WTC11 (cell line): ENCODE measurements around the gene WDFY4. TPM values are rescaled to one million over a fixed set of nuclear protein-coding genes. Genes with fewer than 3 reads are reported as not detected.

Experiments
- ATAC-seq: fragments of 200-7000 bp; cut with Tn5 transposase; 2 replicates; pipeline ENCODE4 v1.10.0; 2021; ENCODE audit warnings: mild to moderate bottlenecking, moderate library complexity
- CTCF ChIA-PET: fragments of 300-600 bp; sonication (Branson Sonifier 250); formaldehyde crosslinking; loops from one replicate; lab custom pipeline; 2021; ENCODE audit warnings: antibody characterized with exemption; lab: Charles Lee
- POLR2A ChIA-PET: fragments of 350-600 bp; sonication (Branson Sonifier 250); formaldehyde crosslinking; loops from one replicate; lab custom pipeline; 2021; ENCODE audit warnings: antibody characterized with exemption; lab: Charles Lee
- DNase-seq: peaks from one replicate; pipeline ENCODE4 v3.0.0; 2021; ENCODE audit warnings: low spot score
- H3K27ac Mint-ChIP-seq: 2 replicates; pipeline ENCODE4 v1.8.0; 2021; ENCODE audit warnings: mixed read lengths
- H3K27me3 Mint-ChIP-seq: 2 replicates; pipeline ENCODE4 v1.8.0; 2021; ENCODE audit warnings: low read depth, mild to moderate bottlenecking, moderate library complexity, mixed read lengths
- H3K36me3 Mint-ChIP-seq: 2 replicates; pipeline ENCODE4 v1.8.0; 2021; ENCODE audit warnings: mixed read lengths
- H3K4me1 Mint-ChIP-seq: 2 replicates; pipeline ENCODE4 v1.8.0; 2022; ENCODE audit warnings: mixed read lengths
- H3K4me3 Mint-ChIP-seq: 2 replicates; pipeline ENCODE4 v1.8.0; 2021; ENCODE audit warnings: mild to moderate bottlenecking, moderate library complexity, mixed read lengths
- H3K9me3 Mint-ChIP-seq: 2 replicates; pipeline ENCODE4 v1.8.0; 2021; ENCODE audit warnings: mixed read lengths
- ELF4 ChIP-seq: sonication (generic); formaldehyde crosslinking; IDR thresholded peaks from 2 replicates; pipeline ENCODE4 v1.8.1; 2022; ENCODE audit warnings: low read depth, mild to moderate bottlenecking, moderate library complexity, missing genetic modification reagents
- EMX1 ChIP-seq: fragments of 250-450 bp; sonication (Bioruptor Pico); IDR thresholded peaks from 2 replicates; pipeline ENCODE4 v1.8.0; 2021; ENCODE audit warnings: mild to moderate bottlenecking
- HMGA2 ChIP-seq: fragments of 250-450 bp; sonication (Bioruptor Pico); IDR thresholded peaks from 2 replicates; pipeline ENCODE4 v1.4.0; 2021; ENCODE audit warnings: mild to moderate bottlenecking, moderate library complexity
- JAZF1 ChIP-seq: fragments of 250-450 bp; sonication (Bioruptor Pico); IDR thresholded peaks from 2 replicates; pipeline ENCODE4 v1.9.0; 2021; ENCODE audit warnings: moderate library complexity, mild to moderate bottlenecking, inconsistent platforms
- MYBL2 ChIP-seq: sonication (generic); formaldehyde crosslinking; IDR thresholded peaks from 2 replicates; pipeline ENCODE4 v1.8.1; 2023; ENCODE audit warnings: mild to moderate bottlenecking, moderate library complexity, missing genetic modification reagents
- NFATC4 ChIP-seq: fragments of 250-450 bp; sonication (Bioruptor Pico); IDR thresholded peaks from 2 replicates; pipeline ENCODE4 v1.9.0; 2021; ENCODE audit warnings: mild to moderate bottlenecking
- NFE2L1 ChIP-seq: sonication (generic); formaldehyde crosslinking; IDR thresholded peaks from 2 replicates; pipeline ENCODE4 v1.8.1; 2023; ENCODE audit warnings: missing genetic modification reagents
- OVOL2 ChIP-seq: fragments of 250-450 bp; sonication (Bioruptor Pico); IDR thresholded peaks from 2 replicates; pipeline ENCODE4 v1.9.0; 2021; ENCODE audit warnings: mild to moderate bottlenecking, borderline replicate concordance
- TCF7 ChIP-seq: sonication (generic); formaldehyde crosslinking; IDR thresholded peaks from 2 replicates; pipeline ENCODE4 v1.8.0; 2022; ENCODE audit warnings: mild to moderate bottlenecking, low read depth, missing genetic modification reagents, moderate library complexity
- TEAD4 ChIP-seq: sonication (generic); formaldehyde crosslinking; IDR thresholded peaks from 2 replicates; pipeline ENCODE4 v1.8.0; 2022; ENCODE audit warnings: mild to moderate bottlenecking, missing genetic modification reagents
- ZBTB21 ChIP-seq: sonication (generic); formaldehyde crosslinking; IDR thresholded peaks from 2 replicates; pipeline ENCODE4 v1.8.1; 2023; ENCODE audit warnings: mild to moderate bottlenecking, missing genetic modification reagents, borderline replicate concordance
- ZNF317 ChIP-seq: sonication (generic); formaldehyde crosslinking; IDR thresholded peaks from 2 replicates; pipeline ENCODE4 v1.8.1; 2023; ENCODE audit warnings: low read depth, mild to moderate bottlenecking, moderate library complexity, missing genetic modification reagents, borderline replicate concordance
- ZNF396 ChIP-seq: fragments of 250-450 bp; sonication (Bioruptor Pico); IDR thresholded peaks from 2 replicates; pipeline ENCODE4 v1.8.0; 2021; ENCODE audit warnings: mild to moderate bottlenecking, moderate library complexity, borderline replicate concordance
- ZNF416 ChIP-seq: fragments of 250-450 bp; sonication (Bioruptor Pico); IDR thresholded peaks from 2 replicates; pipeline ENCODE4 v1.9.0; 2021; ENCODE audit warnings: mild to moderate bottlenecking, inconsistent platforms
- ZNF671 ChIP-seq: fragments of 250-450 bp; sonication (Bioruptor Pico); IDR thresholded peaks from 2 replicates; pipeline ENCODE4 v1.8.0; 2021; ENCODE audit warnings: mild to moderate bottlenecking
- total RNA-seq: library from RNA; stranded (reverse); gene quantifications from 3 replicates; pipeline ENCODE4 v1.2.3, GENCODE V29; 2021
- TF ChIP-seq, protein P1 (sequence below): sonication (generic); formaldehyde crosslinking; IDR thresholded peaks from 2 replicates; pipeline ENCODE4 v1.8.1; 2023; ENCODE audit warnings: mild to moderate bottlenecking, moderate library complexity, missing genetic modification reagents
- TF ChIP-seq, protein P2 (sequence below): fragments of 250-450 bp; sonication (Bioruptor Pico); IDR thresholded peaks from 2 replicates; pipeline ENCODE4 v1.9.0; 2021; ENCODE audit warnings: mild to moderate bottlenecking
- TF ChIP-seq, protein P3 (sequence below): sonication (generic); formaldehyde crosslinking; IDR thresholded peaks from 2 replicates; pipeline ENCODE4 v1.8.0; 2022; ENCODE audit warnings: mild to moderate bottlenecking, missing genetic modification reagents
- TF ChIP-seq, protein P4 (sequence below): fragments of 250-450 bp; sonication (Bioruptor Pico); conservative IDR thresholded peaks from 2 replicates; pipeline ENCODE4 v1.9.0; 2021; ENCODE audit warnings: mild to moderate bottlenecking
- TF ChIP-seq, protein P5 (sequence below): sonication (generic); formaldehyde crosslinking; IDR thresholded peaks from 2 replicates; pipeline ENCODE4 v1.8.1; 2023; ENCODE audit warnings: mild to moderate bottlenecking, missing genetic modification reagents, moderate library complexity
- TF ChIP-seq, protein P6 (sequence below): sonication (generic); formaldehyde crosslinking; IDR thresholded peaks from 2 replicates; pipeline ENCODE4 v1.8.1; 2023; ENCODE audit warnings: mild to moderate bottlenecking, missing genetic modification reagents

Gene WDFY4
- total RNA-seq, 1 experiment from 2014 or later, result 0.13 TPM

DNA sequence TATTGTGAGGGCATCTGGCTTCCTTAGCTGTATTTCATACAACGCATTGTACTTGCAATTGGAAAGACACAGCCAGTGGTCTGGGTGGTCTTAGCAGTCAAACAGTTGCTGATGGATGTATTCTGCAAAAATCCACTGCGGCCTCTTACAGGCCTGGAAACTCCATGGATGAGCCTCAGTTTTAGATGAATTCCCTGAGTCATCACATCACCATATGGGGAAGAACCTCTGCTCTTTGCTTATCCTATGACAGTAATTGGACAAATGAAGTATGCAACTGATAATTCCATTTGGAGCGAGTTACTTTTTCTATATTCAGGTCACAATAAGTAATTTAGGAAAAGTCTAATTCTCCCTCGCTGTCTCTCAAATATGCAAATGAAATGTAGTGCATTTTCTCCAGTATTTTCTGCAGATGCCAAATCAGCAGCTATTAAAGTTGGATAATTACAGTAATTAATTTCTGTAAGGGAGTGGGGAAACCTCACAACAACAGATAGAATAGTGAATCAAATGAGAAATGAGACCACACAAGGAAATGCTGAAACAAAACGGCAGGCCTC is 78.8 kb downstream of the WDFY4 start:
- no peak for DNase-seq
- Mint-ChIP-seq H3K27ac (no peak overlapping the region), H3K36me3 (no peaks in the 10 kb centered on the region), H3K27me3 (peaks cover 3% of the 10 kb centered on the region), H3K4me1 (no peaks in the 10 kb centered on the region; the same call in 1 of the 2 replicates), H3K4me3 (no peak overlapping the region), H3K9me3 (no peaks in the 10 kb centered on the region)
- POLR2A ChIA-PET, result no interaction called here
- TF ChIP-seq, protein P1, sequence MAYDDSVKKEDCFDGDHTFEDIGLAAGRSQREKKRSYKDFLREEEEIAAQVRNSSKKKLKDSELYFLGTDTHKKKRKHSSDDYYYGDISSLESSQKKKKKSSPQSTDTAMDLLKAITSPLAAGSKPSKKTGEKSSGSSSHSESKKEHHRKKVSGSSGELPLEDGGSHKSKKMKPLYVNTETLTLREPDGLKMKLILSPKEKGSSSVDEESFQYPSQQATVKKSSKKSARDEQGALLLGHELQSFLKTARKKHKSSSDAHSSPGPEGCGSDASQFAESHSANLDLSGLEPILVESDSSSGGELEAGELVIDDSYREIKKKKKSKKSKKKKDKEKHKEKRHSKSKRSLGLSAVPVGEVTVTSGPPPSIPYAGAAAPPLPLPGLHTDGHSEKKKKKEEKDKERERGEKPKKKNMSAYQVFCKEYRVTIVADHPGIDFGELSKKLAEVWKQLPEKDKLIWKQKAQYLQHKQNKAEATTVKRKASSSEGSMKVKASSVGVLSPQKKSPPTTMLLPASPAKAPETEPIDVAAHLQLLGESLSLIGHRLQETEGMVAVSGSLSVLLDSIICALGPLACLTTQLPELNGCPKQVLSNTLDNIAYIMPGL (CRISPR knock-in tag), result no peak
- TF ChIP-seq, protein P2, sequence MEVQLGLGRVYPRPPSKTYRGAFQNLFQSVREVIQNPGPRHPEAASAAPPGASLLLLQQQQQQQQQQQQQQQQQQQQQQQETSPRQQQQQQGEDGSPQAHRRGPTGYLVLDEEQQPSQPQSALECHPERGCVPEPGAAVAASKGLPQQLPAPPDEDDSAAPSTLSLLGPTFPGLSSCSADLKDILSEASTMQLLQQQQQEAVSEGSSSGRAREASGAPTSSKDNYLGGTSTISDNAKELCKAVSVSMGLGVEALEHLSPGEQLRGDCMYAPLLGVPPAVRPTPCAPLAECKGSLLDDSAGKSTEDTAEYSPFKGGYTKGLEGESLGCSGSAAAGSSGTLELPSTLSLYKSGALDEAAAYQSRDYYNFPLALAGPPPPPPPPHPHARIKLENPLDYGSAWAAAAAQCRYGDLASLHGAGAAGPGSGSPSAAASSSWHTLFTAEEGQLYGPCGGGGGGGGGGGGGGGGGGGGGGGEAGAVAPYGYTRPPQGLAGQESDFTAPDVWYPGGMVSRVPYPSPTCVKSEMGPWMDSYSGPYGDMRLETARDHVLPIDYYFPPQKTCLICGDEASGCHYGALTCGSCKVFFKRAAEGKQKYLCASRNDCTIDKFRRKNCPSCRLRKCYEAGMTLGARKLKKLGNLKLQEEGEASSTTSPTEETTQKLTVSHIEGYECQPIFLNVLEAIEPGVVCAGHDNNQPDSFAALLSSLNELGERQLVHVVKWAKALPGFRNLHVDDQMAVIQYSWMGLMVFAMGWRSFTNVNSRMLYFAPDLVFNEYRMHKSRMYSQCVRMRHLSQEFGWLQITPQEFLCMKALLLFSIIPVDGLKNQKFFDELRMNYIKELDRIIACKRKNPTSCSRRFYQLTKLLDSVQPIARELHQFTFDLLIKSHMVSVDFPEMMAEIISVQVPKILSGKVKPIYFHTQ (CRISPR knock-in tag), result no peak
- no peak for TF ChIP-seq HMGA2 (CRISPR knock-in tag)
- TF ChIP-seq ELF4 (CRISPR knock-in tag), result no peak
- no peak for TF ChIP-seq TCF7 (CRISPR knock-in tag)
- no peak for TF ChIP-seq JAZF1 (CRISPR knock-in tag)
- TF ChIP-seq ZNF317 (CRISPR knock-in tag), result no peak
- TF ChIP-seq OVOL2 (CRISPR knock-in tag), result no peak
- TF ChIP-seq ZNF396 (CRISPR knock-in tag), result no peak
- ATAC-seq, result no peak
- CTCF ChIA-PET, result interaction anchor here (0.7 to 2.0 kb wide), 2 partner anchors 17 to 18 kb away, joined by 3 to 4 read pairs; no protein-coding TSS in a partner anchor

DNA sequence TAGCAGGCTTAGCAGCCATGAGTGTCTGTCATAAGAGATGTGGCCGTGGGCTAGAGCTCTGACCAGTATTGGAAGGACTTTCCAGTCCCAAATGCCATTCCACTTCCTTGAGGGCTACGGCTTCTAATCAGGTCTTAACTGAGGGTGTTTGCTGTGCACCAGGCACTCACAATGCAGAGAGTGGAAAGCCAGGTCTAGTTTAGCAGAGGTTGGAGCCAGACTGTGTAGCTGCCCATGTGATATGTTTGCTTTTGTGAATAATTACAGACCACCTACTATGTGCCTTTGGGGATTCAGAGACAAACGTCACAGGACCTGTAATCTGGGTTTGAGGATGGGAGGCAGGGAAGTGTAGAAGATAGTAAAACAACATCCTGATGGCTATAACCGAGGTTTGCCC is 79.8 kb downstream of the WDFY4 start:
- Mint-ChIP-seq H3K4me3 (no peak overlapping the region), H3K4me1 (peaks cover 7% of the 10 kb centered on the region), H3K9me3 (no peaks in the 10 kb centered on the region), H3K27me3 (peaks cover 3% of the 10 kb centered on the region), H3K36me3 (no peaks in the 10 kb centered on the region), H3K27ac (no peak overlapping the region)
- POLR2A ChIA-PET, result no interaction called here
- DNase-seq (no peak), ATAC-seq (no peak)
- TF ChIP-seq ZBTB21 (no peak), NFATC4 (no peak), MYBL2 (CRISPR knock-in tag) (no peak), EMX1 (CRISPR knock-in tag) (no peak), NFE2L1 (CRISPR knock-in tag) (no peak), ZNF416 (CRISPR knock-in tag) (no peak), ZNF671 (CRISPR knock-in tag) (no peak), TEAD4 (CRISPR knock-in tag) (no peak)
- TF ChIP-seq, protein P3, sequence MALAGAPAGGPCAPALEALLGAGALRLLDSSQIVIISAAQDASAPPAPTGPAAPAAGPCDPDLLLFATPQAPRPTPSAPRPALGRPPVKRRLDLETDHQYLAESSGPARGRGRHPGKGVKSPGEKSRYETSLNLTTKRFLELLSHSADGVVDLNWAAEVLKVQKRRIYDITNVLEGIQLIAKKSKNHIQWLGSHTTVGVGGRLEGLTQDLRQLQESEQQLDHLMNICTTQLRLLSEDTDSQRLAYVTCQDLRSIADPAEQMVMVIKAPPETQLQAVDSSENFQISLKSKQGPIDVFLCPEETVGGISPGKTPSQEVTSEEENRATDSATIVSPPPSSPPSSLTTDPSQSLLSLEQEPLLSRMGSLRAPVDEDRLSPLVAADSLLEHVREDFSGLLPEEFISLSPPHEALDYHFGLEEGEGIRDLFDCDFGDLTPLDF, result no peak
- TF ChIP-seq, protein P4, sequence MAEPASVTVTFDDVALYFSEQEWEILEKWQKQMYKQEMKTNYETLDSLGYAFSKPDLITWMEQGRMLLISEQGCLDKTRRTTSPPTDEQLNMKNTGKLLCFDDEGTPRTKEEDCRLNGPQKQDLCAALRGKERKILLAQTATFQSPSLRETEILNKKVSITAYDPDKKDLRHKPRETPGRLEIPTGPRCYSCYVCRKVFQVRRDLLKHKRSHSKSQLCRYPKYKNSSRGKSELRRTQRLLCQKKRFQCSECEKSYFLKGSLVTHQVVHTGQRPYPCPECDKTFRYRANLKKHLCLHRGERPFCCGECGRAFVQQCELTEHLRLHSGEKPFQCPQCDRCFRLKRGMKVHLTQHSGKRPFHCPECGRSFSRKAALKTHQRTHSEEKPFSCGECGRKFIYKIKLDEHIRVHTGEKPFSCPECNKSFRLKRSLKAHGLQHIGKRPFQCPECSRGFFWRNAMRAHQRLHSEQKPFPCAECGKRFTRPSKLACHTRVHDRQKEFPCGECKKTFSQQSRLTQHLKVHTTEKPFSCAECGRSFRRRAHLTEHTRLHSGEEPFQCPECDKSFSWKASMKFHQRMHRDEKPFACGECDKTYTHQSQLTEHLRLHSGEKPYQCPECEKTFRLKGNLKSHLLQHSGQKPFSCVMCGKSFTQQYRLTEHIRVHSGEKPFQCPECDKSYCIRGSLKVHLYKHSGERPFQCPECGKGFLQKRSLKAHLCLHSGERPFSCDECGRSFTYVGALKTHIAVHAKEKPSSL (CRISPR knock-in tag), result no peak
- TF ChIP-seq, protein P5, sequence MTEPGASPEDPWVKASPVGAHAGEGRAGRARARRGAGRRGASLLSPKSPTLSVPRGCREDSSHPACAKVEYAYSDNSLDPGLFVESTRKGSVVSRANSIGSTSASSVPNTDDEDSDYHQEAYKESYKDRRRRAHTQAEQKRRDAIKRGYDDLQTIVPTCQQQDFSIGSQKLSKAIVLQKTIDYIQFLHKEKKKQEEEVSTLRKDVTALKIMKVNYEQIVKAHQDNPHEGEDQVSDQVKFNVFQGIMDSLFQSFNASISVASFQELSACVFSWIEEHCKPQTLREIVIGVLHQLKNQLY (CRISPR knock-in tag), result no peak
- TF ChIP-seq, protein P6, sequence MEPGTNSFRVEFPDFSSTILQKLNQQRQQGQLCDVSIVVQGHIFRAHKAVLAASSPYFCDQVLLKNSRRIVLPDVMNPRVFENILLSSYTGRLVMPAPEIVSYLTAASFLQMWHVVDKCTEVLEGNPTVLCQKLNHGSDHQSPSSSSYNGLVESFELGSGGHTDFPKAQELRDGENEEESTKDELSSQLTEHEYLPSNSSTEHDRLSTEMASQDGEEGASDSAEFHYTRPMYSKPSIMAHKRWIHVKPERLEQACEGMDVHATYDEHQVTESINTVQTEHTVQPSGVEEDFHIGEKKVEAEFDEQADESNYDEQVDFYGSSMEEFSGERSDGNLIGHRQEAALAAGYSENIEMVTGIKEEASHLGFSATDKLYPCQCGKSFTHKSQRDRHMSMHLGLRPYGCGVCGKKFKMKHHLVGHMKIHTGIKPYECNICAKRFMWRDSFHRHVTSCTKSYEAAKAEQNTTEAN (CRISPR knock-in tag), result no peak
- CTCF ChIA-PET, result interaction anchor here (0.7 to 1.2 kb wide), 3 partner anchors 16 to 108 kb away, joined by 3 to 7 read pairs (median 3); no protein-coding TSS in a partner anchor
